Colonic mucosa (tissue), 4 donors: ENCODE measurements around the gene OR5B2. TPM values are rescaled to one million over a fixed set of nuclear protein-coding genes. Genes with fewer than 3 reads are reported as not detected.
"Not testable (repeated sequence)": the region's sequence is repeated elsewhere in the genome, so short reads cannot be mapped to it uniquely, and the experiment has no call there.

ENCODE experiments used
- DNase-seq: peaks from one replicate; pipeline ENCODE4 v3.0.0-alpha.2; 2020
- H3K27ac ChIP-seq: fragments of 200-600 bp; one replicate; pipeline ENCODE4 v1.8.0; 2021
- H3K27me3 ChIP-seq: fragments of 200-600 bp; one replicate; pipeline ENCODE4 v1.8.0; 2021
- H3K36me3 ChIP-seq: fragments of 200-600 bp; one replicate; pipeline ENCODE4 v1.8.0; 2021
- H3K4me1 ChIP-seq: fragments of 200-600 bp; one replicate; pipeline ENCODE4 v1.8.0; 2021; ENCODE audit warnings: mild to moderate bottlenecking
- H3K4me3 ChIP-seq: fragments of 200-600 bp; one replicate; pipeline ENCODE4 v1.8.0; 2021
- H3K9ac ChIP-seq, 2 donors: one replicate each; pipeline ENCODE4 v1.7.0; 2013; ENCODE audit warnings: control low read depth in 2 of 2, low read depth in 2 of 2, low read length in 2 of 2
- H3K9me3 ChIP-seq: fragments of 200-600 bp; one replicate; pipeline ENCODE4 v1.8.0; 2021
- intact Hi-C: fragments of 100-400 bp; cut with DNase I; formaldehyde crosslinking; loops from one replicate; pipeline ENCODE4 v1.14.1; 2022
- total RNA-seq, 2 donors: library from RNA; stranded (reverse); fragmentation: NEBNext Ultra II Directional in 1 of 2; extraction: Animal tissue kit (Norgen Biotek cat#: 25700) in 1 of 2; gene quantifications; one replicate each; pipeline ENCODE4 v1.2.1, GENCODE V29; 2021
- TF ChIP-seq, protein P1 (sequence below): fragments of 200-600 bp; IDR thresholded peaks from one replicate; pipeline ENCODE4 v1.8.0; 2022; ENCODE audit warnings: antibody characterized with exemption, mild to moderate bottlenecking
- donor health status: healthy.
- donor health status: DM: no; HTN: no; CAD: no.
- donor health status: DM: no; HTN: no; CAD: no.

Gene OR5B2
- total RNA-seq, 2 donors from 2014 or later: not detected

DNA sequence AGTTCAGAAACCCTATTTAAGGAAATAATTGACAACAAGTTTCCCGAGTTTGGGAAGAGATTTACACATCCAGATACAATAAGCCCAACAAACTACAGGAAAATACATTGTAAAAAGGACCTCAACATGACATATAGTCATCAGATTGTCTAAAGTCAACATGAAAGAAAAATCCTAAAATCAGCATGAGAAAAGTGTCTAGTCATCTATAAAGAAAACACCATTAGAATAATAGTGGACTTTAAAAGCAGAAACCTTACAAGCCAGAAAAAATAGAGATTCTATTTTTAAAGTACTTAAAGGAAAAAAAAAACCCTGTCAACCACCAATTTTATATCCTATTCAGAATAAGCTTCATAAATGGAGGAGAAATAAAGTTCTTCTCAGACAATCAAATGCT is 1.4 kb upstream of the OR5B2 start:
- no peaks in the 10 kb centered on the region for H3K4me1 ChIP-seq
- no peak overlapping the region for H3K4me3 ChIP-seq
- H3K9ac ChIP-seq: no peak overlapping the region
- DNase-seq: no peak
- no peak overlapping the region for H3K27ac ChIP-seq
- TF ChIP-seq, protein P1, sequence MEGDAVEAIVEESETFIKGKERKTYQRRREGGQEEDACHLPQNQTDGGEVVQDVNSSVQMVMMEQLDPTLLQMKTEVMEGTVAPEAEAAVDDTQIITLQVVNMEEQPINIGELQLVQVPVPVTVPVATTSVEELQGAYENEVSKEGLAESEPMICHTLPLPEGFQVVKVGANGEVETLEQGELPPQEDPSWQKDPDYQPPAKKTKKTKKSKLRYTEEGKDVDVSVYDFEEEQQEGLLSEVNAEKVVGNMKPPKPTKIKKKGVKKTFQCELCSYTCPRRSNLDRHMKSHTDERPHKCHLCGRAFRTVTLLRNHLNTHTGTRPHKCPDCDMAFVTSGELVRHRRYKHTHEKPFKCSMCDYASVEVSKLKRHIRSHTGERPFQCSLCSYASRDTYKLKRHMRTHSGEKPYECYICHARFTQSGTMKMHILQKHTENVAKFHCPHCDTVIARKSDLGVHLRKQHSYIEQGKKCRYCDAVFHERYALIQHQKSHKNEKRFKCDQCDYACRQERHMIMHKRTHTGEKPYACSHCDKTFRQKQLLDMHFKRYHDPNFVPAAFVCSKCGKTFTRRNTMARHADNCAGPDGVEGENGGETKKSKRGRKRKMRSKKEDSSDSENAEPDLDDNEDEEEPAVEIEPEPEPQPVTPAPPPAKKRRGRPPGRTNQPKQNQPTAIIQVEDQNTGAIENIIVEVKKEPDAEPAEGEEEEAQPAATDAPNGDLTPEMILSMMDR: no peak
- H3K9me3 ChIP-seq: no peaks in the 10 kb centered on the region
- intact Hi-C loops: no loop called here
- H3K27me3 ChIP-seq: no peaks in the 10 kb centered on the region
- H3K36me3 ChIP-seq: no peaks in the 10 kb centered on the region

DNA sequence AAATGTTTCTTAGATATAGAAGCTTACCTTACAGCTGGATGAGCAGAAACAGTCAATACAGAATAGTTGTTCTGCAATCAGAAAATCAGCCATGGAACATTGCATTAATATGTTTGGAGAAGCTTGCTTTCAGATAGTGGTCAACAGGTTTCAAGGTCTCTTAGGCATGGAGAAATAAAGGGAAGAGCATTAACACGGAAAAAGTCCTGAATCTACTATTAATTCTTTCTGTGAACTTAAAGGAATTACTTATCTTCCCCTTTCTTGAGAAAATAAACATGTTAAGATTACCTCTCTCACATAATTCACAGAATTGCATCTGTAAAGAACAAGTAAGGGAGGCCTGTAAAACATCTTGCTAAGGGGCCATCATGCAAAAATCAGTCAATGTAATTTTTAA is 21.1 kb downstream of the OR5B2 start, which contains the start of gene OR5B3:
Gene OR5B3 (minus strand): TSS at position 101 of the 400 bp plus-strand sequence. CDS start 3,465 bp downstream, outside the sequence.
- intact Hi-C loops: no loop called here
- TF ChIP-seq, protein P1: no peak
- no peak for DNase-seq
- H3K27me3 ChIP-seq: no peaks in the 10 kb centered on the region
- H3K9me3 ChIP-seq: no peaks in the 10 kb centered on the region
- no peaks in the 10 kb centered on the region for H3K36me3 ChIP-seq
- no peak within 1 kb of the TSS for H3K9ac ChIP-seq
- H3K27ac ChIP-seq: no peak within 1 kb of the TSS
- H3K4me1 ChIP-seq: no peaks in the 10 kb centered on the region
- H3K4me3 ChIP-seq: no peak within 1 kb of the TSS

DNA sequence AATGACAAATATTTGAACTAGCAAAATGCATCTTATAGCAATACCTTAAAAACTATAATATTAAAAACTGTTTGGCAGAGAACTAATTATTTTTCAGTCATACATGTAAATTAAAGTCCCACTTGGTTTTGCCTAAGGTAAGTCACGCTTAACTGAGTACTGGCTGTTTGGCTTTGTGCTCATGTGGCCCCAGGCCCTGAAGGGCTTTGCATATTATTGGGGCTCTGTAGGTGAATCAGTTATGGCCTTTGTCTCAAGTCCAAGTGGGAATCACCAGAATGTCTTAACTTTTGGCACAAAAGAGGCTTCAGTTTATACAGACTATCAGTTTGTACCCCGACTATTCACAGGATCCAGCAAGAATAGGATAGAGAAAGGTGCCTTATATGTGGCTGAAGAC is 28.3 kb downstream of the OR5B2 start:
- DNase-seq, H3K9me3 ChIP-seq, intact Hi-C loops: not testable (repeated sequence)

DNA sequence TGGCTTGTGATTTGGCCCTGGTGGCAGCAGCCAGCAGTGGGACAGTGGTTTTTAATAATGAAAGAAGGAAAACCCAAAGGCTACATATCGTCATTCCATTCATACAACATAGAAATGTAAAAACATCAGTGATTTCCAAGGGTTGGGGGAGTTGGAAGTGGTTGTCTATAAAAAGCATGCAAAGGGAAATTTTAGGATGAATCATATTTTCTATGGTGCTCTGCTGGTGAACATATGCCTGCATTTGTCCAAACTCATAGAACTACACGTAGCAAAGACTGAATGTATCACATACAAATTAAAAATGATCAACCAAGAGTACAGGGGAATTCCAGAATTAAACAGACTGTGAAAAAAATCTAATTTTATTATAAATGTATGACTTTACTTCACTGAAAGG is 32.3 kb downstream of the OR5B2 start:
- TF ChIP-seq, protein P1: no peak
- Histone ChIP-seq H3K9ac (no peak overlapping the region), H3K4me3 (no peak overlapping the region), H3K27me3 (no peaks in the 10 kb centered on the region), H3K4me1 (no peaks in the 10 kb centered on the region), H3K27ac (no peak overlapping the region), H3K36me3 (no peaks in the 10 kb centered on the region), H3K9me3 (no peaks in the 10 kb centered on the region)
- intact Hi-C loops: no loop called here
- no peak for DNase-seq

More for the DNA sequence above, 28.3 kb downstream of the OR5B2 start:
- not testable (repeated sequence) for H3K4me1 ChIP-seq, H3K36me3 ChIP-seq, H3K4me3 ChIP-seq, H3K27ac ChIP-seq, H3K9ac ChIP-seq, H3K27me3 ChIP-seq

DNA sequence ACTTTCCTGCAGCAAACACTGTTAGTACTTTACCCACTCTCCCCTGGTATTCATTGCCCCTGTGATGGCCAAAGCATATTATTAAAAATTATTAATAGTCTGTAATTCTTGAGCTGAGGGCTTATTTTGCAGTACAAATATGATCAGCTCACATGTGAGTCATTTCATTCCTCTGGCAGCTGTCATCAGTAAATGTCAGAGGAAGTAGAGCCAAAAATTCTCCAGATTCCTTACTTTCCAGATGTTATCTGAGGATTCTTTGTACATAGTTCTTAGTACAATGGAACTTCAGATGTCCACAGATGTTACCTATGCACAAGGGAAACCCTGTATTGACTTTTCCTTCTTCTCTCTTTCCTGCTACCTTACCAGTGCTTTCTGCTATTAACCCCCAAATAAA is 33.7 kb downstream of the OR5B2 start:
- H3K27ac ChIP-seq: no peak overlapping the region
- H3K27me3 ChIP-seq: no peaks in the 10 kb centered on the region
- H3K4me3 ChIP-seq: no peak overlapping the region
- H3K9me3 ChIP-seq: no peaks in the 10 kb centered on the region
- no peak overlapping the region for H3K9ac ChIP-seq
- no peaks in the 10 kb centered on the region for H3K36me3 ChIP-seq
- intact Hi-C loops: no loop called here
- DNase-seq: no peak
- H3K4me1 ChIP-seq: no peaks in the 10 kb centered on the region
- TF ChIP-seq, protein P1: no peak

DNA sequence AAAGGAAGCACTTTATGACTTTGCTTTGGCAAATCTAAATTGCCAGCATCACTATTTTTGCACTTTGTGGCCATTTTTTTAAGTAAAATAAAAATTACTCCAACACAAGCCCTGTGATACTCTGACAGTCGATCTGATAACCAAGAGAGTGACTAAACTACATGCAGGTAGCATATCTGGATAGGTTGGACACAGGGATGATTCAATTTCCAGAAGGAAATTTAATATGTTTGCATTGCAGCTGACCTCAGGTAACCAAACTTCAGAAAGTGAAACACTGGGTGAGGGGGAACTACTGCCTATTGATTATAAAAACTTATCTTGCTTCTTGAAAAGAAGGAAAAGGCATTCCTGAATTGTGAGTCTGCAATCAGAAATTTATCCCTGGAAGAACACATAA is 35.2 kb downstream of the OR5B2 start:
- intact Hi-C loops: no loop called here
- TF ChIP-seq, protein P1: no peak

More for the DNA sequence above, 35.2 kb downstream of the OR5B2 start:
- H3K36me3 ChIP-seq: no peaks in the 10 kb centered on the region
- H3K27me3 ChIP-seq: no peaks in the 10 kb centered on the region
- H3K9me3 ChIP-seq: no peaks in the 10 kb centered on the region
- H3K4me1 ChIP-seq: no peaks in the 10 kb centered on the region
- no peak overlapping the region for H3K4me3 ChIP-seq
- no peak overlapping the region for H3K27ac ChIP-seq
- H3K9ac ChIP-seq: no peak overlapping the region
- no peak for DNase-seq
